ENCODE measurements around the gene MAST4. TPM values are rescaled to one million over a fixed set of nuclear protein-coding genes. Genes with fewer than 3 reads are reported as not detected.

The MAST4 gene
- polyA plus RNA-seq, 1 donor (not counting 4 experiments of a cell fraction or from before 2014, with no cell fraction given): 19.8 TPM

- H3K27ac ChIP-seq (ENCODE audit: control insufficient read depth, insufficient read depth, low read length): peak overlapping the region; percentile 7
- no peak overlapping the region for H2AFZ ChIP-seq (ENCODE audit: control insufficient read depth, low read length)
- no peaks in the 10 kb centered on the region for H3K9me1 ChIP-seq (ENCODE audit: control insufficient read depth, extremely low read depth, insufficient read depth, low read length)
- DNase-seq (ENCODE audit: low read depth, low spot score) (no peak), FAIRE-seq (peak; percentile 82)
- H3K27me3 ChIP-seq (ENCODE audit: control insufficient read depth, extremely low read depth, insufficient read depth, low read length): no peaks in the 10 kb centered on the region
- dilution Hi-C loops (cut with MboI; ENCODE audit: extremely low pct_ligation_motif_present, low sequenced_read_pairs): no loop called here
- peaks cover 8% of the 10 kb centered on the region for H4K20me1 ChIP-seq (ENCODE audit: control insufficient read depth, extremely low read depth, insufficient read depth, low read length)
- TF ChIP-seq CTCF (optimal IDR thresholded peaks at IDR 0.05 in 1 of 3, IDR thresholded peaks at IDR 0.05 in 1 of 3, conservative IDR thresholded peaks at IDR 0.05 in 1 of 3; ENCODE audit: extremely low read depth in 1 of 3, insufficient read depth in 2 of 3, low read length in 3 of 3) (no peak), EZH2 (IDR thresholded peaks at IDR 0.05; ENCODE audit: low read length) (no peak)
- peaks cover 19% of the 10 kb centered on the region for H3K4me1 ChIP-seq (ENCODE audit: control insufficient read depth, extremely low read depth, insufficient read depth, low read length)
- peaks cover 1 to 20% of the 10 kb centered on the region in 2 experiments for H3K36me3 ChIP-seq (ENCODE audit: control insufficient read depth in 2 of 2, extremely low read depth in 1 of 2, insufficient read depth in 2 of 2, low read length in 2 of 2)
- H3K4me2 ChIP-seq (ENCODE audit: control insufficient read depth, extremely low read depth, insufficient read depth, low read depth, low read length): no peak overlapping the region
- no peak overlapping the region for H3K4me3 ChIP-seq (ENCODE audit: control insufficient read depth in 2 of 3, extremely low read depth in 1 of 3, insufficient read depth in 2 of 3, low read depth in 1 of 3, low read length in 3 of 3)
- H3K9ac ChIP-seq (ENCODE audit: control insufficient read depth, extremely low read depth, insufficient read depth, low read length): no peak overlapping the region
- no peaks in the 10 kb centered on the region for H3K9me3 ChIP-seq (ENCODE audit: control insufficient read depth, low read depth, low read length)
- peaks cover 77% of the 10 kb centered on the region for H3K79me2 ChIP-seq (ENCODE audit: control insufficient read depth, insufficient read depth, low read length)
These were observed 441.0 kb downstream of the MAST4 start for GRCh38 chr5:67037171-67037570.

GRCh38 chr5:67038817-67039603, 442.8 kb downstream of the MAST4 start:
- Histone ChIP-seq H3K4me2 (ENCODE audit: control insufficient read depth, extremely low read depth, insufficient read depth, low read depth, low read length) (peak overlapping the region; percentile 82), H3K36me3 (ENCODE audit: control insufficient read depth in 2 of 2, extremely low read depth in 1 of 2, insufficient read depth in 2 of 2, low read length in 2 of 2) (peaks cover 1 to 21% of the 10 kb centered on the region in 2 experiments), H3K4me1 (ENCODE audit: control insufficient read depth, extremely low read depth, insufficient read depth, low read length) (peaks cover 19% of the 10 kb centered on the region), H3K9me3 (ENCODE audit: control insufficient read depth, low read depth, low read length) (no peaks in the 10 kb centered on the region), H3K9ac (ENCODE audit: control insufficient read depth, extremely low read depth, insufficient read depth, low read length) (no peak overlapping the region), H3K9me1 (ENCODE audit: control insufficient read depth, extremely low read depth, insufficient read depth, low read length) (peaks cover 2% of the 10 kb centered on the region), H3K27ac (ENCODE audit: control insufficient read depth, insufficient read depth, low read length) (peak overlapping the region; percentile 39), H3K4me3 (ENCODE audit: control insufficient read depth in 2 of 3, extremely low read depth in 1 of 3, insufficient read depth in 2 of 3, low read depth in 1 of 3, low read length in 3 of 3) (peak overlapping the region in 1 of 3 experiments; percentile 55), H3K79me2 (ENCODE audit: control insufficient read depth, insufficient read depth, low read length) (peaks cover 79% of the 10 kb centered on the region), H3K27me3 (ENCODE audit: control insufficient read depth, extremely low read depth, insufficient read depth, low read length) (no peaks in the 10 kb centered on the region), H4K20me1 (ENCODE audit: control insufficient read depth, extremely low read depth, insufficient read depth, low read length) (peaks cover 8% of the 10 kb centered on the region), H2AFZ (ENCODE audit: control insufficient read depth, low read length) (no peak overlapping the region)
- DNase-seq (ENCODE audit: low read depth, low spot score): peak; percentile 53
- TF ChIP-seq CTCF (optimal IDR thresholded peaks at IDR 0.05 in 1 of 3, IDR thresholded peaks at IDR 0.05 in 1 of 3, conservative IDR thresholded peaks at IDR 0.05 in 1 of 3; ENCODE audit: extremely low read depth in 1 of 3, insufficient read depth in 2 of 3, low read length in 3 of 3) (no peak), EZH2 (IDR thresholded peaks at IDR 0.05; ENCODE audit: low read length) (no peak)
- dilution Hi-C loops (cut with MboI; ENCODE audit: extremely low pct_ligation_motif_present, low sequenced_read_pairs): no loop called here
- peak; percentile 97 for FAIRE-seq

All from keratinocyte (primary cell).